GM23338 (cell line): Measurements from ENCODE around the gene HTR1B.

Source experiments
- CREB1 ChIP-seq: fragments of 250-450 bp; sonication (Bioruptor Pico); IDR thresholded peaks from 2 replicates; pipeline ENCODE4 v1.5.0; 2020; ENCODE audit warnings: low read depth, mild to moderate bottlenecking, moderate library complexity
- EZH2 ChIP-seq: fragments of 200-600 bp; sonication (generic); IDR thresholded peaks from one replicate; pipeline ENCODE4 v1.8.0; 2017; ENCODE audit warnings: antibody characterized with exemption, mild to moderate bottlenecking, low read depth; ENCODE audit not compliant: unreplicated experiment
- EZH2phosphoT487 ChIP-seq: fragments of 200-600 bp; sonication (generic); IDR thresholded peaks from one replicate; pipeline ENCODE4 v1.8.1; 2018; ENCODE audit warnings: antibody characterized with exemption; ENCODE audit not compliant: unreplicated experiment
- JUNB ChIP-seq: IDR thresholded peaks from one replicate; pipeline ENCODE4 v1.6.1; 2016; ENCODE audit warnings: antibody characterized with exemption; ENCODE audit not compliant: unreplicated experiment
- POLR2AphosphoS5 ChIP-seq: IDR thresholded peaks from 2 replicates; pipeline ENCODE4 v1.6.1; 2016; ENCODE audit warnings: antibody characterized with exemption, low read depth
- ZNF331 ChIP-seq: fragments of 250-450 bp; sonication (Bioruptor Pico); IDR thresholded peaks from 2 replicates; pipeline ENCODE4 v1.5.0; 2020; ENCODE audit warnings: low read depth, mild to moderate bottlenecking, moderate library complexity
- TF ChIP-seq, protein P1 (sequence below): IDR thresholded peaks from 2 replicates; pipeline ENCODE4 v1.6.1; 2016; ENCODE audit warnings: antibody characterized with exemption
- TF ChIP-seq, protein P2 (sequence below), 2 experiments: fragments of 200-600 bp in 1 of 2; sonication (generic) in 1 of 2; conservative IDR thresholded peaks; 2 replicates each; pipeline versions ENCODE4 v1.5.1 to v1.6.1; 2016 to 2017; ENCODE audit warnings: antibody characterized with exemption in 2 of 2, low read depth in 2 of 2, mild to moderate bottlenecking in 2 of 2, moderate library complexity in 1 of 2
- TF ChIP-seq, protein P3 (sequence below): IDR thresholded peaks from one replicate; pipeline ENCODE4 v1.6.1; 2018; ENCODE audit warnings: antibody characterized with exemption; ENCODE audit not compliant: unreplicated experiment
- TF ChIP-seq, protein P4 (sequence below): fragments of 250-450 bp; sonication (Bioruptor Pico); IDR thresholded peaks from 2 replicates; pipeline ENCODE4 v1.5.0; 2020; ENCODE audit warnings: mild to moderate bottlenecking, moderate library complexity

DNA sequence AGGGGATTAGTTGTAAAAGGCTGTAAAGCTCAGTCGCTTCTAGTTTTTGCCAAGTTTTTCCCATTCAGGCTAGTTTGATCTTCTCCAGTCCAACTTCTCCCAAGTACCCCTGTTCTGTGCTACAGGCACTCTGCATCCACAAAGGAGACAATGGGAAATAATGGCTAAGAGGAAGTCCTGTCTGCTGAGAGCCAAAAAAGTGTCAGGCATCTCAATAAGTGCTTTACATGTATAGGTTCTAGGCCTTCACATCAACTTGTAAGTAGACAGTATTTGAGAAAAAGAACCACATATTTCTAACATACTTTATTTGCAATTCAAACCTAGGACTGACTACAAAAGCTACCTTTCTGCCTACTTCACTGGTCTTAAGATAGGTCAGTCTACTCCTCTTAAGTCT, 4.9 kb downstream of the HTR1B start:
- TF ChIP-seq, protein P1, sequence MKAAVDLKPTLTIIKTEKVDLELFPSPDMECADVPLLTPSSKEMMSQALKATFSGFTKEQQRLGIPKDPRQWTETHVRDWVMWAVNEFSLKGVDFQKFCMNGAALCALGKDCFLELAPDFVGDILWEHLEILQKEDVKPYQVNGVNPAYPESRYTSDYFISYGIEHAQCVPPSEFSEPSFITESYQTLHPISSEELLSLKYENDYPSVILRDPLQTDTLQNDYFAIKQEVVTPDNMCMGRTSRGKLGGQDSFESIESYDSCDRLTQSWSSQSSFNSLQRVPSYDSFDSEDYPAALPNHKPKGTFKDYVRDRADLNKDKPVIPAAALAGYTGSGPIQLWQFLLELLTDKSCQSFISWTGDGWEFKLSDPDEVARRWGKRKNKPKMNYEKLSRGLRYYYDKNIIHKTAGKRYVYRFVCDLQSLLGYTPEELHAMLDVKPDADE, result no peak
- TF ChIP-seq, protein P2, sequence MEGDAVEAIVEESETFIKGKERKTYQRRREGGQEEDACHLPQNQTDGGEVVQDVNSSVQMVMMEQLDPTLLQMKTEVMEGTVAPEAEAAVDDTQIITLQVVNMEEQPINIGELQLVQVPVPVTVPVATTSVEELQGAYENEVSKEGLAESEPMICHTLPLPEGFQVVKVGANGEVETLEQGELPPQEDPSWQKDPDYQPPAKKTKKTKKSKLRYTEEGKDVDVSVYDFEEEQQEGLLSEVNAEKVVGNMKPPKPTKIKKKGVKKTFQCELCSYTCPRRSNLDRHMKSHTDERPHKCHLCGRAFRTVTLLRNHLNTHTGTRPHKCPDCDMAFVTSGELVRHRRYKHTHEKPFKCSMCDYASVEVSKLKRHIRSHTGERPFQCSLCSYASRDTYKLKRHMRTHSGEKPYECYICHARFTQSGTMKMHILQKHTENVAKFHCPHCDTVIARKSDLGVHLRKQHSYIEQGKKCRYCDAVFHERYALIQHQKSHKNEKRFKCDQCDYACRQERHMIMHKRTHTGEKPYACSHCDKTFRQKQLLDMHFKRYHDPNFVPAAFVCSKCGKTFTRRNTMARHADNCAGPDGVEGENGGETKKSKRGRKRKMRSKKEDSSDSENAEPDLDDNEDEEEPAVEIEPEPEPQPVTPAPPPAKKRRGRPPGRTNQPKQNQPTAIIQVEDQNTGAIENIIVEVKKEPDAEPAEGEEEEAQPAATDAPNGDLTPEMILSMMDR (conservative IDR thresholded peaks at IDR 0.05; ENCODE audit: low read depth in 2 of 2), result no peak
- TF ChIP-seq, protein P3, sequence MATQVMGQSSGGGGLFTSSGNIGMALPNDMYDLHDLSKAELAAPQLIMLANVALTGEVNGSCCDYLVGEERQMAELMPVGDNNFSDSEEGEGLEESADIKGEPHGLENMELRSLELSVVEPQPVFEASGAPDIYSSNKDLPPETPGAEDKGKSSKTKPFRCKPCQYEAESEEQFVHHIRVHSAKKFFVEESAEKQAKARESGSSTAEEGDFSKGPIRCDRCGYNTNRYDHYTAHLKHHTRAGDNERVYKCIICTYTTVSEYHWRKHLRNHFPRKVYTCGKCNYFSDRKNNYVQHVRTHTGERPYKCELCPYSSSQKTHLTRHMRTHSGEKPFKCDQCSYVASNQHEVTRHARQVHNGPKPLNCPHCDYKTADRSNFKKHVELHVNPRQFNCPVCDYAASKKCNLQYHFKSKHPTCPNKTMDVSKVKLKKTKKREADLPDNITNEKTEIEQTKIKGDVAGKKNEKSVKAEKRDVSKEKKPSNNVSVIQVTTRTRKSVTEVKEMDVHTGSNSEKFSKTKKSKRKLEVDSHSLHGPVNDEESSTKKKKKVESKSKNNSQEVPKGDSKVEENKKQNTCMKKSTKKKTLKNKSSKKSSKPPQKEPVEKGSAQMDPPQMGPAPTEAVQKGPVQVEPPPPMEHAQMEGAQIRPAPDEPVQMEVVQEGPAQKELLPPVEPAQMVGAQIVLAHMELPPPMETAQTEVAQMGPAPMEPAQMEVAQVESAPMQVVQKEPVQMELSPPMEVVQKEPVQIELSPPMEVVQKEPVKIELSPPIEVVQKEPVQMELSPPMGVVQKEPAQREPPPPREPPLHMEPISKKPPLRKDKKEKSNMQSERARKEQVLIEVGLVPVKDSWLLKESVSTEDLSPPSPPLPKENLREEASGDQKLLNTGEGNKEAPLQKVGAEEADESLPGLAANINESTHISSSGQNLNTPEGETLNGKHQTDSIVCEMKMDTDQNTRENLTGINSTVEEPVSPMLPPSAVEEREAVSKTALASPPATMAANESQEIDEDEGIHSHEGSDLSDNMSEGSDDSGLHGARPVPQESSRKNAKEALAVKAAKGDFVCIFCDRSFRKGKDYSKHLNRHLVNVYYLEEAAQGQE, result no peak
- TF ChIP-seq JUNB (no peak), POLR2AphosphoS5 (no peak), ZNF331 (CRISPR knock-in tag) (no peak), EZH2phosphoT487 (no peak), CREB1 (CRISPR knock-in tag) (no peak), EZH2 (no peak)
- TF ChIP-seq, protein P4, sequence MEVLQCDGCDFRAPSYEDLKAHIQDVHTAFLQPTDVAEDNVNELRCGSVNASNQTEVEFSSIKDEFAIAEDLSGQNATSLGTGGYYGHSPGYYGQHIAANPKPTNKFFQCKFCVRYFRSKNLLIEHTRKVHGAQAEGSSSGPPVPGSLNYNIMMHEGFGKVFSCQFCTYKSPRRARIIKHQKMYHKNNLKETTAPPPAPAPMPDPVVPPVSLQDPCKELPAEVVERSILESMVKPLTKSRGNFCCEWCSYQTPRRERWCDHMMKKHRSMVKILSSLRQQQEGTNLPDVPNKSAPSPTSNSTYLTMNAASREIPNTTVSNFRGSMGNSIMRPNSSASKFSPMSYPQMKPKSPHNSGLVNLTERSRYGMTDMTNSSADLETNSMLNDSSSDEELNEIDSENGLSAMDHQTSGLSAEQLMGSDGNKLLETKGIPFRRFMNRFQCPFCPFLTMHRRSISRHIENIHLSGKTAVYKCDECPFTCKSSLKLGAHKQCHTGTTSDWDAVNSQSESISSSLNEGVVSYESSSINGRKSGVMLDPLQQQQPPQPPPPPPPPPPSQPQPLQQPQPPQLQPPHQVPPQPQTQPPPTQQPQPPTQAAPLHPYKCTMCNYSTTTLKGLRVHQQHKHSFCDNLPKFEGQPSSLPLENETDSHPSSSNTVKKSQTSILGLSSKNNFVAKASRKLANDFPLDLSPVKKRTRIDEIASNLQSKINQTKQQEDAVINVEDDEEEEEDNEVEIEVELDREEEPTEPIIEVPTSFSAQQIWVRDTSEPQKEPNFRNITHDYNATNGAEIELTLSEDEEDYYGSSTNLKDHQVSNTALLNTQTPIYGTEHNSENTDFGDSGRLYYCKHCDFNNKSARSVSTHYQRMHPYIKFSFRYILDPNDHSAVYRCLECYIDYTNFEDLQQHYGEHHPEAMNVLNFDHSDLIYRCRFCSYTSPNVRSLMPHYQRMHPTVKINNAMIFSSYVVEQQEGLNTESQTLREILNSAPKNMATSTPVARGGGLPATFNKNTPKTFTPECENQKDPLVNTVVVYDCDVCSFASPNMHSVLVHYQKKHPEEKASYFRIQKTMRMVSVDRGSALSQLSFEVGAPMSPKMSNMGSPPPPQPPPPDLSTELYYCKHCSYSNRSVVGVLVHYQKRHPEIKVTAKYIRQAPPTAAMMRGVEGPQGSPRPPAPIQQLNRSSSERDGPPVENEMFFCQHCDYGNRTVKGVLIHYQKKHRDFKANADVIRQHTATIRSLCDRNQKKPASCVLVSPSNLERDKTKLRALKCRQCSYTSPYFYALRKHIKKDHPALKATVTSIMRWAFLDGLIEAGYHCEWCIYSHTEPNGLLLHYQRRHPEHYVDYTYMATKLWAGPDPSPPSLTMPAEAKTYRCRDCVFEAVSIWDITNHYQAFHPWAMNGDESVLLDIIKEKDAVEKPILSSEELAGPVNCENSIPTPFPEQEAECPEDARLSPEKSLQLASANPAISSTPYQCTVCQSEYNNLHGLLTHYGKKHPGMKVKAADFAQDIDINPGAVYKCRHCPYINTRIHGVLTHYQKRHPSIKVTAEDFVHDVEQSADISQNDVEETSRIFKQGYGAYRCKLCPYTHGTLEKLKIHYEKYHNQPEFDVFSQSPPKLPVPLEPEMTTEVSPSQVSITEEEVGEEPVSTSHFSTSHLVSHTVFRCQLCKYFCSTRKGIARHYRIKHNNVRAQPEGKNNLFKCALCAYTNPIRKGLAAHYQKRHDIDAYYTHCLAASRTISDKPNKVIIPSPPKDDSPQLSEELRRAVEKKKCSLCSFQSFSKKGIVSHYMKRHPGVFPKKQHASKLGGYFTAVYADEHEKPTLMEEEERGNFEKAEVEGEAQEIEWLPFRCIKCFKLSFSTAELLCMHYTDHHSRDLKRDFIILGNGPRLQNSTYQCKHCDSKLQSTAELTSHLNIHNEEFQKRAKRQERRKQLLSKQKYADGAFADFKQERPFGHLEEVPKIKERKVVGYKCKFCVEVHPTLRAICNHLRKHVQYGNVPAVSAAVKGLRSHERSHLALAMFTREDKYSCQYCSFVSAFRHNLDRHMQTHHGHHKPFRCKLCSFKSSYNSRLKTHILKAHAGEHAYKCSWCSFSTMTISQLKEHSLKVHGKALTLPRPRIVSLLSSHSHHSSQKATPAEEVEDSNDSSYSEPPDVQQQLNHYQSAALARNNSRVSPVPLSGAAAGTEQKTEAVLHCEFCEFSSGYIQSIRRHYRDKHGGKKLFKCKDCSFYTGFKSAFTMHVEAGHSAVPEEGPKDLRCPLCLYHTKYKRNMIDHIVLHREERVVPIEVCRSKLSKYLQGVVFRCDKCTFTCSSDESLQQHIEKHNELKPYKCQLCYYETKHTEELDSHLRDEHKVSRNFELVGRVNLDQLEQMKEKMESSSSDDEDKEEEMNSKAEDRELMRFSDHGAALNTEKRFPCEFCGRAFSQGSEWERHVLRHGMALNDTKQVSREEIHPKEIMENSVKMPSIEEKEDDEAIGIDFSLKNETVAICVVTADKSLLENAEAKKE (CRISPR knock-in tag), result no peak
